GM12874 (cell line): Measurements from ENCODE around the gene MB21D2.

Experiments used
- CTCF ChIP-seq: IDR thresholded peaks from 2 replicates; pipeline ENCODE4 v1.5.1; 2011; ENCODE audit warnings: low read depth, mild to moderate bottlenecking, control low read depth, low read length, moderate library complexity; ENCODE audit not compliant: insufficient read depth

The MB21D2 gene

GRCh38 chr3:192821161-192821560, 96.5 kb downstream of the MB21D2 start:
- no peak for TF ChIP-seq CTCF

DNA sequence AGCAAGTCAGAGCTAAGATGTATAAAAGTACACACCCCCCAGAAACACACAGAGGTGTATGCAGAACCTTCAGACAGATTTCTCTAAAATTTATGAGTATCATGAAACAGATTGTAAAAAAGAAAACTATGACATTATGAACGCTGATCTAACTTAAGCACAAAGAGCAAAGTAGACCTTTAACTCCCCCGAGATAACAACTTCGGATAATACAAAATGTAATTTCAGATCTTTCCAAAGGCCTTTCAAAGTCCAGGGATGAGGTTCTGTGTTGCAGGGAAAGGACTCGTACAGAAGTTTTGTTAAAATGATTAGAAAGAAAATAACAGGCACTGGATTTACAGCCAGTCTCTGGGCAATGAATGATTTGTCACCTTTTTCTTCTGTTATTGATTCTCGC, 97.5 kb downstream of the MB21D2 start:
- TF ChIP-seq CTCF = no peak

DNA sequence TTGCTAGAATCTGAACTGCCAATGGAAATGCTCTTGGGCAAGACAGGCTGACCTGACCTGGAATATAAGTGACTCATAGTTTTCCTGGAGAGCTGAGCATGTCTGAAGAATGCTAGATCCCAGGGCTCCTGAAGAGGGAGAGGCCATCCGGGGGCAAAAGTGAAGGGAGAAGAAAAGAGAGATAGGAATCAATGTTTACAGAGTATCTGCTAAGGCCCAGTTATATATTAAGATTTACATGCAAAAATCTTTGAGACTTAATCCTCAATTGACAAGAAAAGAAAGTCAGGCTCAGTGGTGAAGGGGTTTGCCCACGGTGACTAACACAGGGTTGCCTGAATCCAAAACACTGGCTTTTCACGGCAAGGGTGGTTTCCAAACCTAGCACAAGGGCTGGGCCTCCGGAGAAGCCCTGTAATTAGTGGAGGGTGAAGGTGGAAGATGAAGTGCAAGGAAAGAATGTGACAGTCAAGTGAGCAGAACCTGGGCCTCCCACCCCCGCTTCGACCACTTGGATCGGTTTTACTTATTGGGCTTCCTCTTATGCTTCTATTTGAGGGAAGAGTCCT, 98.6 kb downstream of the MB21D2 start:
- no peak for TF ChIP-seq CTCF

DNA sequence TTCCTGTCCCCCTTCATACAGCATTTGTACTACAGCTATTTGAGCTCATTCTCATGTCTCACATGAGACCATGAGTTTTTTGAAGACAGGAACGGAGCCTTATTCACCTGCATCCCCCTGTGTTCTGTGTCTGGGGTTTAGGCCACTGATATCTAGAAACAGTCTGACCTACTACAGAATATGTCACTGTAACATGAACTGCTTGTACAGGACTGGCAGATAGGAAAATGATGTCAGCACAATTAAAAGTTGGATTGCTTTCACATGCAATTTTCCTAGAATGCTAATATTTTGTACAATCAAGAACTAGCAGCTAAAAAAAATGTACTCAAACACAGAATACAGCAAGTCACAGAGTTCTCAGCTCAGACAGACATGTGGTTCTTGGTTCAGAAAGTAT, 99.5 kb downstream of the MB21D2 start:
- no peak for TF ChIP-seq CTCF

- no peak for TF ChIP-seq CTCF
These were observed 100.2 kb downstream of the MB21D2 start for GRCh38 chr3:192817506-192817905.

GRCh38 chr3:192817053-192817452, 100.6 kb downstream of the MB21D2 start:
- TF ChIP-seq CTCF = no peak

DNA sequence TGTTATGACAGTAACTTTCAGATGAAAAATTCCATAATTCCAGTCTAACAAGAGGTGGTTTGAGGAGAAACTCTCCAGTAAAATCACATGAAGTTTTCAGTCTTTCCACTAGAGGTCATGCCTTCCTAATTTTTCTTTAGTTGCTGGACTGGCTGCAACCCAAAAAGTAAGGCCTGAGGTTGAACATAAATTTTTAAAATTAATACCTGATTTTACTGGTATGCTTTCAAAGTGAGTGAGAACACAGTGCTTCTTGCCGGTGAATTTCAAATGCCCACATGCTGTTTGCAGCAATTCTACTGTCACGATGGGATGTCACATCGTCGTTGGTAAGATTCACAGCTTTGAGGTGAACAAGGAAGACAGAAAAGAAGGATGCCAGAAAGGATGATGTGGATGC, 101.3 kb downstream of the MB21D2 start:
- TF ChIP-seq CTCF = peak; percentile 42; the same call in 1 of the 2 replicates
